Measurements from ENCODE around the gene SYNPR.

The SYNPR gene

DNA sequence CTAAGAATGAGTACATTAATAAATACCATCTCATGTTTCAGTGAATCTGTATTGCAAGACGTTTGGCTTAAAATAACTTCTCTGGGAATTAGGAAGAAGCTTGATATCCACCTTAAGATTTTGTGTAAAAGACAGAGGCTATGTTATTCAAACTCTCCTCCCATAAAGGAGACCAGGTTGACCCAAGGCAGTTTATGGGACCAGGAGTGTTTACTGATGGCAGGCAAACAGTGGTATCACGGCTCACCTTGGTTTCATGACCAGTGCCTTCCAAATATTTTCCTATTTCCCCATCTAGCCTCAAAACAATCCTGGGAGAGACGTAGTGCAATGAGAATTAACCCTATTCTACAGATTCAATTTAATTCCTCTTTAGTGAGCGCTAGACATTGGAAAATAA is 284.2 kb downstream of the SYNPR start:
- no peak for DNase-seq

DNA sequence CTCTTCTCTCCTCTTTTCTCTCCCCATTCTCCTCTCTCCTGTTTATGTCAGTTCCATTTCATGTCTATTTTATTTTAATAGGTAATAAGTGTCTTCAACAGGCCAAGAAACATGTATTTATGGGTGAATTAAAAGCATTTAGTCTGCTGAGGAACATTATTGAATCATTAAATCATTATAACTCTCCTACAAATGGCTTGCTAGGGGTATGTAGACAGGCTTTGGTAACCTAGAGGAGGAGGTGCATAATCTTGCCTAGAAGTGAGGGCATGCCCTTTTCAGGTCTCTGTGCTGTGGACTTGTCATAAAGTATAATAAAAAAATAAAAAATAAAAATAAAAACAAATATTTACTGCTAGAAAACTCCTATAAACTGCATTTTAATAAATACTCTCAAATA is 285.5 kb downstream of the SYNPR start:
- DNase-seq = no peak

DNA sequence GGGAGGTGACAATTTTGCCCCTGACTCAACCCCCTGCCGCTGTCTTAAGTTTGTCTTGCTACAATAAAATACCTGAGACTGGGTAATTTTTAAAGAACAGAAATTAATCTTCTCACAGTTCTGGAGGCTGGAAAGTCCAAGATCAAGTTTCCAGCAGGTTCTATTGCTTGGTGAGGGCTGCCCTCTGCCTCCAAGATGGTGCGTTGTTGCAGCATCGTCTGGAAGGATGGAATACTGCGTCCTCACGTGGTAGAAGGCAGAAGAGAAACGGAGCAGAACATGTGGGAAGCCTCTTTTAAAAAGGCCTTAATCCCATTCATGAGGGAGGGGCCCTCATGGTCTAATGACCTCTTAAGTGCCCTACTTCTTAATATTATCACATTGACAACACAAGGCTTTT is 287.1 kb downstream of the SYNPR start:
- DNase-seq = no peak

DNA sequence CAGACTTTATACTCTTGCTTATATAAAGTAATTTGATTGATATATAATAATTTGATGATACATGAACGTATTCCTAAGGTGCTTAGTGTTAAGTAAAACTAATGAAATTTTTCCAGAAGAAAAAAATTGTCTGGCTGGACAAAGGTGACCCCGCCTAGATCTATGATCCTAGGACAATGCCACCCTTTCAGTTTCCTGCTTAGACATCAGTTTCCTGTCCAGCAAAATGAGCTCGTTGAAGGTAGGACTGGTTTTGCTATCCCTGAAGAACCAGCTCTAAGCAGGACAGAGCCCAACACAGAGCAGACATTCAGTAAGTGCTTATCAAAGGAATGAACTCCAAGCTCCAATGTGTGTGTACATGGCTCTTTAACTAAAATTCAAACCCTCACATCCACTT is 293.6 kb downstream of the SYNPR start:
- no peak for DNase-seq

DNA sequence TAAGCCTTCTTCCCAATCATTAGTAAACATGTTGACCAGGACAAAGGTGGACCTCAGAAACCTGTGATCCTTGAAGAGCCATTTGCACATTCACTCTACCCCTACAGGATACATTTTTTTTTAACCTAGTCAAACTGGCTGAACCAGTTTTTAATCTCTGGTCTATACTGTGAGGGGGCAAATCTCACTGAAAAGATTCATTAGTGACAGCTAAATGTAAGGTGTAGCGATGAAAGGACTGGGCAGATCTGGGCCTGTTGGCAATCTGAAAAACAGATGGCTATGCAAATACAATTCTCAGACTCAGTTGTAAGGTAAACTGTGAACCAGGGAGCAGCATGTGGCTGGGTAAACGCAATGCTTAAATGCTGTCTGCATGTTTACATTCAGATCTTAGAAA is 298.7 kb downstream of the SYNPR start:
- DNase-seq = no peak

DNA sequence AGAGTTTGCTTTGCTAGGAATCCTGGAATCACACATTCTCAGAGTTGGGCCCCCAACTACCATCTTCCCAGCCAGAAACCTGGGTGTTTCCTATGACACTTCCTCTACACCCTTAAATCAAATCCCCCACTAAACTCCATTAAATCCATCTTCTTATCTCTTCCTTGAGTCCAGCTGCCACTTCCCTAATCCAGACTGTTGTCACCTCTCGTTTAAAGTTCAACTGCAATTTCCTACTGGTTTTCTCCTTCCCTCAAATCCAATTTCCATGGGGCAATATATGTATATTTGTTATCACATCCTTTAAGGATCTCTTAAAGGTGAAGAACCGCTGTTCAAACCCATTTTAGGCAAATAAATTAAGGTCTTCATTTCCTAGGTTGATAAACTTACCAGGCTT is 300.8 kb downstream of the SYNPR start:
- DNase-seq = no peak

DNA sequence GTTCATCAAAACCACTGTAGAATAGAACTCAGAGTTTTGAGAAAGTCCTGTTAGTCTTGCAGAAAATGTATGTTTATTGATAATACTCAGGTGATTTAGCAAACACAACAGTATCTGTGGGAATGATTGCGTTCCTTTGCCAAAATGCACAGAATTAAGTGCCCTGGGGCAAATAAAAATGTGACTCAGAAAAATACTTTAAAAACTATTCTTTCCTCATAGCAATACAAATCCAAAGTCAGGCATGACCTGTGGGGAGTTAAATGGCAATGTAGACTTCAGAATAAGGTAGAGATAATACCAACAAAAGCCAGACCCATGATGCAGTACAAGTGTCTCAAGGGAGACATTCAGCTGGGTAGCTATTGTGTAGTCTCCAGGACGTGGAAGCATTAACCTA is 302.0 kb downstream of the SYNPR start:
- DNase-seq = no peak

DNA sequence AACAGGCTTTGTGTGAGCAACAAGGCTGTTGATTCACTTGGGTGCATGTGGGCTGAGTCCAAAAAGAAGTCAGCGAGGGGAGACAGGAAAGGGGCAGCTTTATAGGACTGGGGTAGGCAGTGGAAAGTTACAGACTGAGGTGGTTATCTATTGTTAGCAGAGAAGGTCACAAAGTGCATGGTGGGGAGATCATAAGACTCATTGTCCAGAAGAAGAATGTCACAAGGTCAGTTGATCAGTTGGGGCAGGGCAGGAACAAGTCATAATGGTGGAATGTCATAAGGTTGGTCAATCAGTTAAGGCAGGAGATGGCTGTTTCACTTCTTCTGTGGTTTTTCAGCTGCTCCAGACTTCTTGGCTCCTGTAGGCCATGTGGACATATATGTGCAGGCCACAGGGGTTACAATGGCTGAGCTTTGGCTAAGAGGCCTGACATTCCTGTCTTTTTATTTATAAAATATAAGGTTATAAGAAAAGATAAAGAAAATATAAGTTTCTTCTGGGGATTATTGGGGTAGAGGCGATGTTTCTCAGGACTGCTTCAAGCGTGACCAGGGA is 304.9 kb downstream of the SYNPR start:
- DNase-seq = no peak

DNA sequence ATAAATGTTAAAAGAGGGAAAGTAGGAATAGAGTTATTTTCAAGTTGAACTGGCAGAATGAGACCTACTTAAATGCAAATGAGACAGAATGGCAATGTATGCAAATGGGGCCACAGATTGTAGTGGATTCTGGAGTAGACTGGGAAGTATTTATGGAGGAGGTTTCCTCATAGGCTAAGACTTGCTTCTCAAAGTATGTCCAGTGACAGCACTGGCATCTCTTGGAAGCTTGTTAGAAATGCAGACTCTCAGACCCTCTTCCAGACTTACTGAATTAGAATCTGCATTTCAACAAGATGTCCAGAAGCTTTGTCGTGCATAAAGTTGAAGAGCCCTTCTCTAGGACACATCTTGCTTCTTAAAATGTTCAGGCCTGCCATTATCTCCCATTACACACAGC is 306.6 kb downstream of the SYNPR start:
- no peak for DNase-seq

DNA sequence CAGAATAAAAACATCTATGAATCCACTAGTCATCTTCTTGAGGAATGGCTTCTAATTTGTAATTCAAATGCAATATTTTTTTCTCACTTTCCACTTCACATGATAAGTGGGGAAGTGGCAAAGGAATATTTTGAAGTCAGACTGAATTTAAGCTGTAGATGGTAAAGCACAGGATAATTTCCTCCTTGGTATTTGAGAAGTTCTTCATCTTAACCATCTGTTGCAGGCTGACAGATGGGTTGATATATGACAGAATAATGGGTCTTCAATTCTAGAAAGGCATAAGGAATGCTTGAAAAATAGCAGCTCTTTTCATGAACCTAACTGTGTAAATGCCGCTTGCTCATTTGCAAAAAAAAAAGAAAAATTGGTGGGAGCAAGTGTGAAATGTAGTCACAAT is 307.8 kb downstream of the SYNPR start:
- no peak for DNase-seq

DNA sequence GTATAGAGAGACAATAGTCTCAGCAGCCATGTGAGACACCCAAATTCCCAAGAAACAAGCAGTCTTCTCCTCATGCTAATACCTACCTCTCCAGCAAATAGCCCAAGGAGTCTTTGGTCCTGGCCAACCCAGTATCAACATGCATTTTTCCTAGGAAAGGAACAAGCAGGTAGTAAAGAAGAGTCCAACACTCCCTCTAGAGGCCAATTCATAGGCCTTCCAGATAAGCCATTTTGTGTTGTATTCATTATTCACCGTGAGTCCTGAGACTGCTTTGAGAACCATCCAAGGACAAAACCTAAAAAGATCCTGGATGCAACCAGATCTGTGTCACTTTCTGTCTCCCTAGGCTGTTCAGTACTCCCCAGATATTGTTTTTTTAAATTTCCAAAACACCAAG is 310.8 kb downstream of the SYNPR start:
- no peak for DNase-seq

DNA sequence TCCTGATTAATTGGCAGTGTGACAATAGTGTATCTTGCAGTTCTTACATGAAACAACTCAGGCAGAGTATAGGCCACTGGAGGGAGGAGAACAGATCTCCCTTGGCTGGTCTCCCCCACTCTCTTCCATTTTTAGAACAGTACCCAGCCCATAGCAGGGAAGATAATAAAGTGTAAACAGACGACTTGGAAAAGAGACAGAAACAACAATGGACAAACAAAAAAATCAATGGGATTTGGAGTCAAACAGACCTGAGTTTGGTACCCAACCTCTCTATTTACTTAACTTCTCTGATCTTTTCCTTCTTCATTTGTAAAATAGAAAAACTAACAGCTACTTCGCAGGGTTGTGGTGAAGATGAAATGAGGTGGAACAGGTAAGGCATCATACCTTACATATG is 315.7 kb downstream of the SYNPR start:
- DNase-seq = no peak

DNA sequence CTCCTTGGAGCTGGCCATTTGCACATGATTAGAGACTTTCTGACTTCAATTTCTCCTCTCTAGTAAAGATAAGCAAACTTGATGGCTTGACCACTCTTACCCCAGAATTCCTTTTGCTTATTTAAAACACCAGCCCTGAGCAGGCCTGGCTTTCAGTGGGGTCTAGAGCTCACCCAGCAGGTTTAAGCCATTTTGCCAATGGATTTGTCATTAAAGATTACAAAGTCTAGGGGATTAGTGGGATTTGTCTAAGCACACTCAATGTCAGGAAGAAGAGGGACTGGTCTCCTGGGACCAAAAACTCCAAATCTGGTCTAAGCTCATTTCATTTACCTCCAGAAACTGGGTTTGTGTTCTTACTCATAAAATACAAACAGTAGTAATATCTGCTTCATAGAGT is 317.1 kb downstream of the SYNPR start:
- DNase-seq = no peak

DNA sequence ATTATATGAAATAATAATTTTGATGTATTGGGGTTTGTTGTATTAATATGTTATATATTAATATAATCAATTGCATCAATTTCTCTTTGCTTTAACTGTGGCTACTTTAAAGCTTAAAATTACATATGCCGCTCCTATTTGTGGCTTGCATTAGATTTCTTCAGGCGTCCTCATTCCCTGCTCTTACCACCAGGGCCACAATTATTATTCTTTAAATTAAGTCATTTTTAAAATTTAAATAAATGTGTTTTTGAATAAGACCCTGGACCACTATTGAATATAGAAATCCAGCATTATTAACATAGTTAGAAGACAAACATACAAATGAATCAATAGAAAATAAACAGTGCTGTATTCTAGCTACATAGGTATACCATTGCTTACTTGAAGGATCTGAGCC is 318.9 kb downstream of the SYNPR start:
- DNase-seq = no peak

DNA sequence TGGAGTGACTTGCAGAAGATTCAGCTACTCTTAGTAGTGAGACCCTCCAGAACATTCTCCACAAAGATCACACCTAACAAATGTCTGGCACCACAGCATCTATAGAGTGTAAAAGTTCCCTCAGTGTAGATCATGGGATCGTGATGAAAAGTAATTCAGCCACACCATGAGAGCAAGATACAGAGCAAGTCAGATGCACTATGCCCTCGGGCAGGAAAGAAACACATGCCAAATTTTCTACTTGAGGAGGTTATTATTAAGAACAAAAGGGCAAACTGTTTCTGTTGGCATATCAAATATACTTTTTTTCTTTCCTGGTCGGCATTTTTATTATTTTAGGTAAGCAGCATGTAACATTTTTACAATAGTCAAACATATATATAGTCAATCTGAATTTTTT is 329.6 kb downstream of the SYNPR start:
- no peak for DNase-seq

DNA sequence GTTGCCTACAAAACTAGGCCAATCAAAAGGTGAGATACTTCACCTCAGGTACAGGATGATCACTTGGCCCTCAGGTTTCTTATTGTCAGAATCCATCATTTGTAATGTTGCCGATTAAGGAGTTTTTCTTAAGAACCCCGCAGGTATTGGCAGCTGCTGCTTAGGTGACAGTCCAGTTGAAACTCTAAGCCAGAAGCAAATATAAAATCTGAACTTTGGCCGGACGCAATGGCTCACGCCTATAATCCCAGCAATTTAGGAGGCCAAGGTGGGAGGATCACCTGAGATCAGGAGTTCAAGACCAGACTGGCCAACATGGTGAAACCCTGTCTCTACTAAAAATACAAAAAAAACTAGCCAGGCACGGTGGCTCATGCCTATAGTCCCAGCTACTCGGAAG is 331.3 kb downstream of the SYNPR start:
- DNase-seq = no peak

DNA sequence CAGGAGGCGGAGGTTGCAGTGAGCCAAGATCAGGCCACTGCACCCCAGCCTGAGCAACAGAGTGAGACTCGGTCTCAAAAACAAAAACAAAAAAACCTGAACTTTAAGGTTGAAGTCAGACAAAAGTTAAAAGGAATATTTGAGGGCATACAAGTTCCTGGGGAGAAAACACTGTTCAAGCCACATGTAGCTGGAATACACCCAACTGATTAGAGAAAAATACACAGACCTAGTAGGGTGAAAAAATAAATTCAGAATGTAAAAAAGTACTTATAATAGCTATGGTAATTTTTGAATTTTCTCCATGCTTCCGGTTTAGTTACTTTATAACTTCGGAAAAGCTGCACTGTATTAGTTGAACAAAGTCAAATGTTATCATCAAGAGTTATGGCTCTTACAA is 331.7 kb downstream of the SYNPR start:
- DNase-seq = no peak

DNA sequence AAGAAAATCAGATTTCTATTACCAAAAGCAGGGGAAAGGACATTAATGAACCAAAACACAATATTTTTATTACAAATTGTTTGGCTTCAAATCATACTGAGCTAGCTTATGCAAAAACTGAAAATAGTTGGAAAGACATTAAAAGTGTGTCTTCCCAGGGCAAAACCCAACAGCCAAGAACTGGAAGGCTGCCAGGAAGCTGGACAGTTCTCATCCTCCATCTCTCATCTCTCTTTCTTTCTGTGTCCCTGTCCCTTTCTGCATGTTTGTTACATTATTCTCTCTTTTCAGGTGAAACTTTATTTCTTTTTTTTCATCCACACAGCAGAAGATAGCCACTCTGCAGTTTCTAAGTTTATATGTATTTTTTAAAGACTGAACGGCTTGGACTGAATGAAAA is 333.3 kb downstream of the SYNPR start:
- DNase-seq = no peak

DNA sequence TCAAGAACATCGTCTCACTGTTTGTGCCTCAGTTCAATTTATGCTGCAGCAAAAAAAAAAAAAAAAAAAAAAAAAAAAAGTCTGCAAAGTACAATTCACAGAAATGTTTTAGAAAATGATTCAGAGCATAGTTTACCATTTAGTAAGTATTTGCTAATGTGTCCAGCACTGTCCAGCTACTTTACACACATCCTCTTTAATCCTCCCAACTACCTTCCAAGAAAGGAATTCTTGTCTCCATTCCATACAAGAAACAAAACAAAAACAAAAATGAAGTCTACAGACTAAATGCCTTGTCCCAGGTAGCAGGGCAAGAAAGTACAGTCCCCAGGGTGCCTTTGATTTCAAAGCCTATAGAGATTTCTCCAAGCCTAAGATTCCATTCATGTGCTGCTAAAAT is 335.5 kb downstream of the SYNPR start:
- DNase-seq = no peak

DNA sequence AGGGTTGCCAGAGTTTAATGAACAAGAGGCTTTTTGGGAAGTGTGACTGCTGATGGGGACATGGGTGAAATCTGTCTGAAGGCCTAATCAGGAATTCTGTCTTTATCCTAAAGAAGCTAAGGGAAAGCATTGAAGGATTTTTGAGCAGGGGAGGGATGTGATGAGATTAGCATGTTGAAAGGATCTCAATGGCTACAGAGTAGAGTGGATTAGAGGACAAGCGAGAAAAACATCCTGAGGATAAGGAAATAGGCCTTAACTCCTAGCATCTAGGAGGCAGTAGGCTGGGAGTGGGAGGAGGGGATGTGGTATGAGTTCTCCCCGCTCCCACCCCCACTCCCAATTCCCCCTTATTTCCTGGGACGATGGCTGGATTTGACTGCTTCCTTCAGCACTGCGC is 339.3 kb downstream of the SYNPR start:
- DNase-seq = no peak

DNA sequence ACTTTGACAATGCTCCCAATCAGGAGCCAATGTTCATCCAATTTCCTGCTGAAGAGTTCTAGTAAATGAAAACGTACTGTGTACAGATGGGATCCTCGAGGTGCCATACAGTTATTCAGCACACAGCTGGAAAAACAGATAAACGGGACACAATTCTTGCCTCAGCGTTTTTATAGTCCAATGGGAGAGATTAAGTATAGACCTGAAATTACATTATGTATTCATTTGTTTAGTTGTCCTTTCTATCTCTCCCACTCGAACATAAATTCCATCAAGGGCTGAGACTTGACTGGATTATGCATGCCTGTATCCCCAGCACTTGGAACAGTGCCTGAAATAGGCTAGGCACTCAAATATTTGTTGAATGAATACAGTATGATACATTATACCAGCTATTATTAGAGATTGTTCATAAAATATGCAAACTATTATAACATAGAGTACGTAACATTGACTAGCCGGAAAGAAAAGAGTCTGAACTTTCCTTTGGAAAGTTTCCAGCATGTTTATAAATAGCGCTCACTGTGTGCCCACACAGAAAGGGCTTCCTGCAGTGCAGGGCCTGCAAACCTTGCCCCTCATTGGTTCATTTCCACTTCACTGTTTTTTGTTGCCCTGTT is 346.9 kb downstream of the SYNPR start:
- DNase-seq = no peak

DNA sequence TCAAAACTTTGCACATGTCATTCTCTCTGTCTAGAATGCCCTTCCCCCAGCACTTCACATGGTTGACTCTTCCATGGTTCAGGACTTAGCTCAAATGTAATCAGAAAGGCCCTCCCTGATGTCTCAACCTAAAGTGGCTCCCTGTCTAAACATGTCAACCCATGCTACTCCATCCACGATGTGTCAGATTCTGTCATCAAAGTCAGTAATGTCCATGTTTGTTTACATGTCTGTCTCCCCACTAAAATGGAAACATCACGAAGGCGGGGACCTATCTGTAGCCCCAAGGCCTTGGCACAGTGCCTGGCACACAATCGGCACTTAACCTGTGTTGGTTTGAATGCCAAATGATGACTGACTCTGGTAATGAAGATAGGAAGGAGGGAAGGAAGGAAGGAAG is 353.6 kb downstream of the SYNPR start:
- no peak for DNase-seq

DNA sequence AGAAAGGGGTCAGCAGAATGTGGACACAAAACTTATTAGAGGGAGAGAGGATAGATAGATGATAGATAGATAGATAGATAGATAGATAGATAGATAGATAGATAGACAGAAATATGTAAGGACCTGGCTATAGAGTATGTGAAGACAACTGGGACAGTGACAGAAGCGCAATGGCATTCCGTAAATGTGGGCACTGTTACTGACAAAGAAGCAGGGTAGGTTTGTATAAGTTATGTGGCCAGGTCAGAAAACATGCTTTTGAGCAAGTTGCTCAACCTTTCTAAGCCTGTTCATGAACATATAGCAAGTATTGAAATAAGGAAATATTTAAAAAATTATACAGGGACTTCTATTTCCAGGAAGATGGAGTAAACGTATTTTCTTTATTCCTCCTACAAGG is 357.1 kb downstream of the SYNPR start:
- DNase-seq = no peak

DNA sequence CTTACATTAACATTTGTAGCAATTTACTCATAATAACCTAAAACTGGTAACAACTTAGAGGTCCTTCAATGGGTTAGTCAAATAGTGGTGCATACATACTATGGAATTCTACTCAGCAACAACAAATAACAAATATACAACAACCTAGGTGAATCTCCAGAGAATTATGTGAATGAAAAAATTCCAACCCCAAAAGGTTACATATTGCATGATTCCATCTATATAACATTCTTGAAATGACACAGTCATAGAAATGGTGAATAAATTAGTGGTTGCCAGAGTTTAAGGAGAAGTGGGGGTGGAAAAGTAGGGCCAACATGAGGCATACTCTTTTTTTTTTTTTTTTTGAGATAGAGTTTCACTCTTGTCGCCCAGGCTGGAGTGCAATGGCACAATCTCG is 361.7 kb downstream of the SYNPR start:
- no peak for DNase-seq

DNA sequence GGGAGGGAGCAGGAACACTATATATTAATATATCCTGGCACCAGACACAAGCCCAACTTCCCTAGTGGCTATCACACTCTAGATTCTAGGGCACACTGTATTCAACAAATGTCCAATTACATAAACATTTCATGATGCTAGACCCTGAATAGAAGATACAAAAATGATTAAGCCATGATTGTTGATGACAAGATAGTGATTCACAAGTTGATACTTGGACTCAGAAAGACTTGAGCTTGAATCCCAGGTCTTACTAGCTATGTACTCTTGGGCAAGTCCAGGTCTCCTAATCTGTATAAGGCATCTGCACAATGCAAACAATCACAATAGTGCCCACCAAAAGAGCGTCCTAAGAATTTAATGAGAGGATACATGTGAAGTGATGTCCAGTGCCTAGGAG is 364.4 kb downstream of the SYNPR start:
- DNase-seq = no peak

Measured in stimulated activated CD4-positive, alpha-beta T cell treated with anti-CD3 and anti-CD28 coated beads, Interleukin-12 subunit alpha, Interleukin-12 subunit beta, amount 100 ng/mL, for 4 hours (primary cell).